Head of caudate nucleus (tissue), 42 donors: Measurements from ENCODE around the gene PBLD.
A peak's percentile ranks its signal among the peaks of the same experiment; 100 is the strongest.
"Not testable (repeated sequence)": the region's sequence is repeated elsewhere in the genome, so short reads cannot be mapped to it uniquely, and the experiment has no call there.

Source experiments
- DNase-seq, 42 donors: peaks; one replicate each; pipeline versions ENCODE4 v3.0.0 to v3.0.0-alpha.2; 2020 to 2021; ENCODE audit warnings: mixed read lengths in 7 of 42
- intact Hi-C: fragments of 100-400 bp; cut with DNase I; formaldehyde crosslinking; loops from one replicate; pipeline ENCODE4 v1.15.0; 2022

The PBLD gene

GRCh38 chr10:68251151-68251550 is 81.6 kb downstream of the PBLD start:
- no peak for DNase-seq
- intact Hi-C loops: no loop called here

GRCh38 chr10:68249297-68249696 is 83.4 kb downstream of the PBLD start:
- DNase-seq: no peak
- intact Hi-C loops: no loop called here

GRCh38 chr10:68247931-68248330 is 84.8 kb downstream of the PBLD start:
- DNase-seq: no peak
- intact Hi-C loops: no loop called here

- DNase-seq, intact Hi-C loops: not testable (repeated sequence)
Observed at GRCh38 chr10:68246397-68246796, 86.3 kb downstream of the PBLD start.

GRCh38 chr10:68242051-68242450 is 90.7 kb downstream of the PBLD start:
- no peak for DNase-seq
- intact Hi-C loops: no loop called here

- DNase-seq: no peak
- intact Hi-C loops: loop anchor here (10.0 kb wide), 1 partner anchor 65 kb away; no protein-coding TSS in a partner anchor
Observed at GRCh38 chr10:68239596-68240150, 93.1 kb downstream of the PBLD start.

- no peak for DNase-seq
Observed at GRCh38 chr10:68239069-68239468, 93.7 kb downstream of the PBLD start.

GRCh38 chr10:68238371-68238770 is 94.4 kb downstream of the PBLD start:
- DNase-seq: no peak
- intact Hi-C loops: loop anchor here (10.0 kb wide), 1 partner anchor 66 kb away; no protein-coding TSS in a partner anchor

More at GRCh38 chr10:68239069-68239468, 93.7 kb downstream of the PBLD start:
- intact Hi-C loops: loop anchor here (10.0 kb wide), 1 partner anchor 66 kb away; no protein-coding TSS in a partner anchor

- intact Hi-C loops: loop anchor here (10.0 kb wide), 1 partner anchor 68 kb away; no protein-coding TSS in a partner anchor
- DNase-seq: no peak
Observed at GRCh38 chr10:68237173-68237572, 95.6 kb downstream of the PBLD start.

- DNase-seq: no peak
- intact Hi-C loops: loop anchor here (10.0 kb wide), 1 partner anchor 69 kb away; no protein-coding TSS in a partner anchor
Observed at GRCh38 chr10:68235581-68235980, 97.1 kb downstream of the PBLD start.

GRCh38 chr10:68235111-68235510 is 97.6 kb downstream of the PBLD start:
- DNase-seq: peak in 3 of 42 donors; percentile 6 to 19 (median 15)
- intact Hi-C loops: loop anchor here (10.0 kb wide), 1 partner anchor 70 kb away; no protein-coding TSS in a partner anchor

- intact Hi-C loops: loop anchor here (5.0 to 10.0 kb wide), 2 partner anchors 72 to 156 kb away; partner anchors contain the start of gene HERC4
- DNase-seq: no peak
Observed at GRCh38 chr10:68233046-68233445, 99.7 kb downstream of the PBLD start.
